Aortic smooth muscle cell (primary cell): Measurements from ENCODE around the gene OR13G1. TPM values are rescaled to one million over a fixed set of nuclear protein-coding genes. Genes with fewer than 3 reads are reported as not detected.

Source experiments
- total RNA-seq: library from RNA; depleted of rRNA; stranded (reverse); fragments of >200 nt; gene quantifications from 2 replicates; pipeline ENCODE4 v1.2.3, GENCODE V29; 2014

The OR13G1 gene, protein sequence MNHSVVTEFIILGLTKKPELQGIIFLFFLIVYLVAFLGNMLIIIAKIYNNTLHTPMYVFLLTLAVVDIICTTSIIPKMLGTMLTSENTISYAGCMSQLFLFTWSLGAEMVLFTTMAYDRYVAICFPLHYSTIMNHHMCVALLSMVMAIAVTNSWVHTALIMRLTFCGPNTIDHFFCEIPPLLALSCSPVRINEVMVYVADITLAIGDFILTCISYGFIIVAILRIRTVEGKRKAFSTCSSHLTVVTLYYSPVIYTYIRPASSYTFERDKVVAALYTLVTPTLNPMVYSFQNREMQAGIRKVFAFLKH
- not detected in 2 replicates for total RNA-seq

DNA sequence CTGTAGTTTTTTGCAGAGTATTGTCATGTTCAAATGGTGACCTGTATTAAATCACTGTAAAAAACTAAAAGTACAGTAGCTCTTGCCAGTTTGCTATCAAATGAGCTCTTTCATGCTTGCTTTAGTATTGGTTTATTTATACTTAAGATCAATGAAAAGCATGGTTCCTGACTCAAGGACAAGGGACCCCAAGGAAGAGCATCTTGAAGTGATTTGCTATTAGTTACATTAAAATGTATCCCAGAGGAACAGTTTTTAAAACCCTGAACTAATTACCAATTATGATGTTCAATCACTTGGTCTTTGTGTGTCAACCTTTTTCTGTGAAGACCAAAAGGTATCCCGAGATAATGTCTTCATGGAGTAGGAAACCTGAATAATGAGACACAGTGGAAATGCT is at the start of gene OR13G1:
OR13G1 (minus strand) TSS at position 101 of the 400 bp plus-strand sequence. CDS start 6,698 bp downstream, outside the sequence.

DNA sequence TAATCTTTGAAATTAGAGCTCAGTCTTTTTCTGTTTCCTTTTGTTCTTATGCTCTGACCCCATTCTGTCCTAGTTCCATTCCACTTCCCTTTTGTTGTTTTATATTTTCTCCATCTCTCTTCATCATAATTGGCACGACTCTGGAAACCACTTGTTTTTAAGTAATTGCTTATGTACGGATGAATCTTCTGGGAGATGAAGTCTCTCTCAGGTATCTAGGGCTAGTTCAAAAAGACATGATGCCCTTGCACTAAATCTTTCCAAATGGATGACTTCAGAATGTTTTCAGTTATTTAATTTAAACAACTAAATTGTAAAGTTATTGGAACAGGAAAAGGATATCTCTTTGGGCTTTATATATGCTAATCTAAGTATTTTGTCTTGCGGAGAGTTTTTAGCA is 37.0 kb upstream of the OR13G1 start, which contains the start of gene OR6F1:
OR6F1 (minus strand) TSS at position 101 of the 400 bp plus-strand sequence. CDS start 3,891 bp downstream, outside the sequence.

Other genes starting within 250 kb of the OR13G1 start
- not detected in 2 replicates for gene OR2B11, start 221.6 kb downstream of the OR13G1 start, total RNA-seq
- gene OR2C3, start 143.3 kb downstream of the OR13G1 start, total RNA-seq = not detected in 2 replicates
- not detected in 2 replicates for gene GCSAML, start 130.6 kb downstream of the OR13G1 start, total RNA-seq
- gene OR2G2, start 91.4 kb downstream of the OR13G1 start, total RNA-seq = not detected in 2 replicates
- gene OR2G3, start 74.2 kb downstream of the OR13G1 start, total RNA-seq = 0.12 TPM in 1 of 2 replicates, not detected in the other
- not detected in 2 replicates for gene OR6F1, start 36.9 kb upstream of the OR13G1 start, total RNA-seq
- gene OR14K1, start 58.9 kb upstream of the OR13G1 start, total RNA-seq = not detected in 2 replicates
- not detected in 2 replicates for gene OR14A2, start 68.4 kb upstream of the OR13G1 start, total RNA-seq
- gene OR1C1, start 80.8 kb upstream of the OR13G1 start, total RNA-seq = not detected in 2 replicates
- gene OR14A16, start 144.4 kb upstream of the OR13G1 start, total RNA-seq = not detected in 2 replicates
- gene OR11L1, start 162.2 kb upstream of the OR13G1 start, total RNA-seq = not detected in 2 replicates
- gene TRIM58, start 177.4 kb upstream of the OR13G1 start, total RNA-seq = 0.06 and 0.53 TPM in 2 replicates
- gene OR2W3, start 215.8 kb upstream of the OR13G1 start, total RNA-seq = 0.26 TPM in 1 of 2 replicates, not detected in the other
- gene OR2T8, start 240.5 kb upstream of the OR13G1 start, total RNA-seq = not detected in 2 replicates
- not detected in 2 replicates for gene OR2AJ1, start 245.2 kb upstream of the OR13G1 start, total RNA-seq